IgD-negative memory B cell (primary cell): ENCODE results near the gene SPOUT1. TPM values are rescaled to one million over a fixed set of nuclear protein-coding genes. Genes with fewer than 3 reads are reported as not detected.
"Not testable (repeated sequence)": the region's sequence is repeated elsewhere in the genome, so short reads cannot be mapped to it uniquely, and the experiment has no call there.

Experiments
- H3K27ac Mint-ChIP-seq, 3 donors: one replicate each; pipeline ENCODE4 v1.8.0; 2020 to 2022; ENCODE audit warnings: mild to moderate bottlenecking in 3 of 3, mixed read lengths in 3 of 3, moderate library complexity in 1 of 3
- H3K27me3 Mint-ChIP-seq: one replicate; pipeline ENCODE4 v1.8.0; 2021; ENCODE audit warnings: mixed read lengths
- H3K36me3 Mint-ChIP-seq: one replicate; pipeline ENCODE4 v1.8.0; 2020; ENCODE audit warnings: mild to moderate bottlenecking, mixed read lengths
- H3K4me1 Mint-ChIP-seq, 3 donors: one replicate each; pipeline ENCODE4 v1.8.0; 2020 to 2022; ENCODE audit warnings: mixed read lengths in 3 of 3, mild to moderate bottlenecking in 1 of 3
- H3K4me3 Mint-ChIP-seq, 4 donors: one replicate each; pipeline ENCODE4 v1.8.0; 2020 to 2022; ENCODE audit warnings: mild to moderate bottlenecking in 4 of 4, mixed read lengths in 4 of 4, moderate library complexity in 3 of 4
- H3K9me3 Mint-ChIP-seq, 3 donors: one replicate each; pipeline ENCODE4 v1.8.0; 2020 to 2021; ENCODE audit warnings: mixed read lengths in 3 of 3, mild to moderate bottlenecking in 1 of 3
- polyA plus RNA-seq: library from polyadenylated mRNA; unstranded; fragments of 300-500 nt; fragmentation: Illumina TruSeq; gene quantifications from one replicate; pipeline ENCODE4 v1.2.3, GENCODE V29; 2021

SPOUT1 gene, protein sequence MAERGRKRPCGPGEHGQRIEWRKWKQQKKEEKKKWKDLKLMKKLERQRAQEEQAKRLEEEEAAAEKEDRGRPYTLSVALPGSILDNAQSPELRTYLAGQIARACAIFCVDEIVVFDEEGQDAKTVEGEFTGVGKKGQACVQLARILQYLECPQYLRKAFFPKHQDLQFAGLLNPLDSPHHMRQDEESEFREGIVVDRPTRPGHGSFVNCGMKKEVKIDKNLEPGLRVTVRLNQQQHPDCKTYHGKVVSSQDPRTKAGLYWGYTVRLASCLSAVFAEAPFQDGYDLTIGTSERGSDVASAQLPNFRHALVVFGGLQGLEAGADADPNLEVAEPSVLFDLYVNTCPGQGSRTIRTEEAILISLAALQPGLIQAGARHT
- 65.2 TPM for polyA plus RNA-seq

DNA sequence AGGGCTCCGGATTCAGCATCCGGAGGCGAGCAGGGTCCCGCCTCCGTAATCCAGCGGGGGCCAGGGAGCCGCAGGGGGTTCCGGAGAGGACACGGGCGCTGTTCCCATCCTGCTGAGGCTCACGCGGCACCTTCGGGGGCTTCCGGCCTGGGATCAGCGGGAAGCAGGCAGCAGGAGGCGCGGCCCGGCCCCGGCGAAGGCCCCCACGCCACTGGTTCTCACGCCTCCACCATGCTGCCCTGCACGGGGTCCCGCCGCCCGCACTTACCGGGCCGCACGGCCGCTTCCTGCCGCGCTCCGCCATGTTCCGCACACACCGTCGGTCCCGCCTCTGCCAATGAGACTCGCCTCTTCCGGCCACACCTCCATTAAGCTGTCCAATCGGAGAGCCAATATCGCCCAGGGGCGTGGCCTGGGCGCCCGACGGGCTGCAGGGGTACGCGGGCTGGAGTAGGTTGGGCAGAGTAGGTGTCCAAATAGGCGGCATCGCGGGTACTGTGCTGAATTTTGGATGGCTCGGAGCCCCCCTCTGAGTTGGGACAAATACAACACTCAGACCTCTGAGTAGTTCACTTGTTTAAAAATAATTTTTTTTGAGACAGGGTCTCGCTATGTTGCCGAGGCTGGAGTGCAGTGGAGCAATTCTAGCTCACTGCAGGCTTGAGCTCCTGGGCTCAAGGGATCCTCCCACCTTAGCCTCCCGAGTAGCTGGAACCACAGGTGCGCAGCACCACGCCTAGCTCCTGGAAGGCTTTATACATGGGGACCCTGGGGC is at the start of gene SPOUT1:
TSS of gene SPOUT1 (minus strand) at position 318 of the 775 bp plus-strand sequence. CDS start at position 304, 14 bp downstream.
- H3K4me1 Mint-ChIP-seq = peaks cover 8 to 13% (median 12%) of the 10 kb centered on the region in 3 donors
- no peaks in the 10 kb centered on the region for H3K36me3 Mint-ChIP-seq
- H3K9me3 Mint-ChIP-seq = no peaks in the 10 kb centered on the region
- no peaks in the 10 kb centered on the region for H3K27me3 Mint-ChIP-seq
- H3K27ac Mint-ChIP-seq = peak within 1 kb of the TSS; percentile 51 to 72 (median 69)
- peak within 1 kb of the TSS; percentile 91 to 99 (median 94) for H3K4me3 Mint-ChIP-seq

DNA sequence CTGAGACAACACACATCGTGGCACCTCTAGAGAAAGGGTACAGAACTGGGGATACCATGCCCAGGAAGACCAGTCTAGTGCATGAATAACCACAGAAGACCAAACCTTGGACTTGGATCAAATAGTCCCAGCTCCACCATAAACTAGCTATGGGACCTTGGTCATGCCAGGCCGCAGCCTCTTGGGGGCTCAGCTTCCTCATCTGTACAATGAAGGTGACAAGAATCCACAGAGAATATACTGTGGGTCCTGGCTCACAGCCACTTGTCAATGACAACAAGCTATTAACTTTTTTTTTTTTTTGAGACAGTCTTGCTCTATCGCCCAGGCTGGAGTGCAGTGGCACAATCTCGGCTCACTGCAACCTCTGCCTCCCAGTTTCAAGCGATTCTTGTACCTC is 48.3 kb upstream of the SPOUT1 start:
- Mint-ChIP-seq H3K9me3 (no peaks in the 10 kb centered on the region), H3K36me3 (no peaks in the 10 kb centered on the region), H3K4me1 (peaks cover 10 to 19% (median 16%) of the 10 kb centered on the region in 3 donors), H3K4me3 (peak overlapping the region in 2 of 4 donors; percentile 5 to 76), H3K27ac (peak overlapping the region in 2 of 3 donors; percentile 45 to 69), H3K27me3 (no peaks in the 10 kb centered on the region)

DNA sequence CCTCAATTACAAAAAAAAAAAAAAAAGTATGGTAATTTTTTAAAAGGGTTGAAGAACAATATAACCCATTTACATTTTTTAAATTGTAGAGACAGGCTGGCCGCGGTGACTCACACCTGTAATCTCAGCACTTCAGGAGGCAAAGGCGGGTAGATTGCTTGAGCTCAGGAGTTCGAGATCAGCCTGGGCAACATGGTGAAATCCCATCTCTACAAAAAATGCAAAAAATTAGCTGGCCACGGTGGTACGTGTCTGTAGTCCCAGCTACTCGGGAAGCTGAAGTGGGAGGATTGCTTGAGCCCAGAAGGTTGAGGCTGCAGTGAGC is 41.3 kb upstream of the SPOUT1 start:
- H3K9me3 Mint-ChIP-seq, H3K4me3 Mint-ChIP-seq, H3K27me3 Mint-ChIP-seq, H3K36me3 Mint-ChIP-seq, H3K4me1 Mint-ChIP-seq: not testable (repeated sequence)
- peak overlapping the region in 1 of 3 donors; percentile 35 for H3K27ac Mint-ChIP-seq

DNA sequence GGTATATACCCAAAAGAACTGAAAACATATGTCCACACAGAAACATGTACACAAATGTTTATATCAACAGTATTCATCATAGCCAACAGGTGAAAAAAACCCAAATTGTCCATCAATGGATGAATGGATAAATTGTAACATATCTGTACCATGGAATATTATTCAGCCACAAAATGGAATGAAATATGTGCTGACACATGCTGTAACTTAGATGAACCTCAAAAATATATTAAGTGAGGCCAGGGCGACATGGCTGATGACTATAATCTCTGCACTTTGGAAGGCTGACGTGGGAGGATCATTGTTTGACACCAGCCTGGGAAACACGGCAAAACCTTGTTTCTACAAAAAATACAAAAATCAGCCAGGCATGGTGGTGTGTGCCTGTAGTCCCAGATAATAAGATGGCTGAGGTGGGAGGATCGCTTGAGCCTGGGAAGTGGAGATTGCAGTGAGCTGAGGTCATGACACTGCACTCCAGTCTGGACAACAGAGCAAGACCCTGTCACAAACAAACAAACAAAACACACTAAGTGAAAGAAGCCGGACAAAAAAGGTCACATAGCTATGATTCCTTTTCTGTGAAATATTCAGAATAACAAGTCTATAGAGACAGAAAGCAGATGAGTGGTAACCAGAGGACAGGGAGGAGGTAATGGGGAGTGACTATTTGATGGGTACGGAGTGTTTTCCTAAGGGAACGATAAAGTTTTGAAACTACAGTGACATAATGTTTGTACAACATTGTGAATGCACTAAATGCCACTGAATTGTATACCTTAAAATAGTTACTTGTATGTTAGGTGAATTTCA is 40.7 kb upstream of the SPOUT1 start:
- Mint-ChIP-seq H3K27ac (peak overlapping the region in 1 of 3 donors; percentile 35), H3K36me3 (peaks cover 5% of the 10 kb centered on the region), H3K9me3 (no peaks in the 10 kb centered on the region), H3K27me3 (no peaks in the 10 kb centered on the region), H3K4me3 (no peak overlapping the region), H3K4me1 (peaks cover 0 to 2% (median 0%) of the 10 kb centered on the region in 3 donors)

DNA sequence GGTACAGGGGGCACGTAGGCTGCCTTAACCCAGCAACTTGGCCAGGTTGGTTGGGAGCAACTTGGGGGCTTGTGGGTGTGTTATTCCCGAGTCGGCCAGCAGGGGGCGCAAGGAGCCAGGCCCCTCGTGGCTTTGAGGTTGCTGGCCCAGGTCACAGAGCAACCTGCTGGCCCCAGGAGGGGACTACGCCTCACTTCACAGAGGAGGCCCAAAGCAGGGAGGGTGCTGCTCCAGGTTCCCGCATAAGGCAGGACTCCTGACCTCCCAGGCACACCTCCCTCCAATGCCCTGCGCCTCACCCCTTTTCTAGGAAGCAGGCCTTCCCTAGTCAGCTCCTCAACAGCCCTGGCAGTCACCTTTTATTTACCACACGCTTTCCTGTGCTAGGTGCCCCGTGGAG is 34.1 kb upstream of the SPOUT1 start:
- H3K36me3 Mint-ChIP-seq = peaks cover 2% of the 10 kb centered on the region
- no peaks in the 10 kb centered on the region for H3K27me3 Mint-ChIP-seq
- H3K4me3 Mint-ChIP-seq = no peak overlapping the region
- H3K4me1 Mint-ChIP-seq = peaks cover 0 to 6% (median 4%) of the 10 kb centered on the region in 3 donors
- peak overlapping the region in 1 of 3 donors; percentile 59 for H3K27ac Mint-ChIP-seq
- no peaks in the 10 kb centered on the region for H3K9me3 Mint-ChIP-seq

DNA sequence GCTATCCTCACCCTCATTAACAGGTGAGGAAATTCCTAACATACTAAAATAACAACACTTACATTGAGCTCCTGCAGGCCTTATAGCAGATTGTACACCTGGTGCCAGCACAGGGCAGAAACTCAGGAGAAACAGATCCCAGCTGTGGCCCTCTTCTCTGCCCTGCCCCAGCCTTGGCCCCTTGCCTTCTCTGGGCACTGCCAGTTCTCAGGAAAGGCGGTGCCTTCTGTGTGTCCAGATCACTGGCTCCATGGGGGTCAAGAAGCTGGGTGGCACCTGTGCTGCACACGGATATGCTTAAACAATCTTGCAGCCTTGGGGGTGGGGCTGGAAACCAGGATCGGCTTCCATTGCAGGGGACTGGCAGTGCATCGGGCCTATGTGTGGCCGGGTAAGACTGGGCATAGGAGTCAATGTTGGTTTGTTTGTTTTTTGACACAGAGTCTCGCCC is 32.8 kb upstream of the SPOUT1 start:
- peaks cover 0 to 5% (median 4%) of the 10 kb centered on the region in 3 donors for H3K4me1 Mint-ChIP-seq
- H3K27ac Mint-ChIP-seq = peak overlapping the region in 1 of 3 donors; percentile 35
- no peaks in the 10 kb centered on the region for H3K27me3 Mint-ChIP-seq
- H3K36me3 Mint-ChIP-seq = no peaks in the 10 kb centered on the region
- no peaks in the 10 kb centered on the region for H3K9me3 Mint-ChIP-seq
- H3K4me3 Mint-ChIP-seq = no peak overlapping the region

DNA sequence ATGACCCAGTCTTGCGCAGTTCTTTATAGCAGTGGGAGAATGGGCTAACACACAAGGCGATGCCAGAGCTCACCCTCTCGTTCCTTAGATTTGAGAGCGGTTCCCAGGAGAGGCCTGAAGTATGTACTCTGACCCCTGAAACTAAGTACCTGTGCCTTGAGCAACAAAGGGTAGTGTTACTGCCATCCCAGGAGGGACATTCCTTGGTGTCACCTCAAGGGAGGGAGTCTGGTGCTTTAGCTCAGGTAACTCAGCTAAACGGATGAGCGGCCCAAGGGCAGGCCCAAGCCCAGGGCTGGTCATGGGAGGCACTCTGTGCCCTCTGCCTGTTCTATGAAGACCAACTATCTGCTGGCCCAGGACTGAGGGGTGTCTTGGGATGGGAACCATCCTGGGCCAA is 31.9 kb upstream of the SPOUT1 start:
- H3K27ac Mint-ChIP-seq = peak overlapping the region in 1 of 3 donors; percentile 78
- peaks cover 0 to 4% (median 4%) of the 10 kb centered on the region in 3 donors for H3K4me1 Mint-ChIP-seq
- H3K27me3 Mint-ChIP-seq = no peaks in the 10 kb centered on the region
- no peak overlapping the region for H3K4me3 Mint-ChIP-seq
- H3K9me3 Mint-ChIP-seq = no peaks in the 10 kb centered on the region
- H3K36me3 Mint-ChIP-seq = no peaks in the 10 kb centered on the region

DNA sequence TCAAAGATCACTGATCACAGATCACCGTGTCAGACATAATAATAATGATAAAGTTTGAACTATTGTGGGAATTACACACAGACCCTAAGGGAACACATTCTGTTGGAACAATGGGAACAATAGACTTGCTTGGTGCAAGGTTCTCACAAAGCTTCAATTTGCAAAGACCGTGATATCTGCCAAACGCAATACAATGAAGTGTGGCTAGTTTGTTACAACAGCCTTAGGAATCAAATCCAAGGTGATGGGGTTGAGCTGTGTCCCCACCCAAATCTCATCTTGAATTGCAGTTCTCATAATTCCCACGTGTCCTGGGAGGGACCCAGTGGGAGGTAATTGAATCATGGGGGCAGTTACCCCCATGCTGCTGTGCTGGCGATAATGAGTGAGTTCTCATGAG is 31.3 kb upstream of the SPOUT1 start:
- Mint-ChIP-seq H3K27ac (peak overlapping the region in 1 of 3 donors; percentile 35), H3K4me1 (peaks cover 0 to 4% (median 4%) of the 10 kb centered on the region in 3 donors), H3K4me3 (no peak overlapping the region), H3K9me3 (no peaks in the 10 kb centered on the region), H3K27me3 (no peaks in the 10 kb centered on the region), H3K36me3 (no peaks in the 10 kb centered on the region)

DNA sequence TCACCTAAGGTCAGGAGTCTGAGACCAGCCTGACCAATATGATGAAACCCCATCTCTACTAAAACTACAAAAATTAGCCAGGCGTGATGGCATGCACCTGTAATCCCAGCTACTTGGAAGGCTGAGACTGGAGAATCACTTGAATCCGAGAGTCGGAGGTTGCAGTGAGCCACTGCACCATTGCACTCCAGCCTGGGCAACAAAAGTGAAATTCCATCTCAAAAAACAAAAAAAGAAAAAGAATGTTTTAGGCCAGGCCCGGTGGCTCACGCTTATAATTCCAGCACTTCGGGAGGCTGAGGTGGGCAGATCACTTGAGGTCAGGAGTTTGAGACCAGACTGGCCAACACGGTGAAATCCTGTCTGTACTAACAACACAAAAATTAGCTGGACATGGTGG is 28.9 kb upstream of the SPOUT1 start:
- H3K36me3 Mint-ChIP-seq, H3K27ac Mint-ChIP-seq, H3K4me1 Mint-ChIP-seq, H3K9me3 Mint-ChIP-seq, H3K4me3 Mint-ChIP-seq, H3K27me3 Mint-ChIP-seq: not testable (repeated sequence)

DNA sequence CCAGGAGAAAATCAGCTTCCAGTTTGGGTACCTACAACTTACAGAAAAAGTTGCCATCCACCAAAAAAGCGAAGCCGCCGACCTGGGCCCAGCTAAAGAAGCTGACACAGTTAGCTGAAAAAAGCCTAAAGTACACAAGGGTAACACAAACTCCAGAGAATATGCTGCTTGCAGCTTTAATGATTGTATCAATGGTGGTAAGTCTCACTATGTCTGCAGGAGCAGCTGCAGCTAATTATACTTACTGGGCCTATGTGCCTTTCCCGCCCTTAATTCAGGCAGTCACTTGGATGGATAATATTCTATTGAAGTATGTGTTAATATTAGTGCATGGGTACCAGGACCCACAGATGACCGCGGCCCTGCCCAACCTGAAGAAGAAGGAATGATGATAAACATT is 24.9 kb upstream of the SPOUT1 start:
- H3K4me3 Mint-ChIP-seq, H3K27ac Mint-ChIP-seq, H3K4me1 Mint-ChIP-seq, H3K27me3 Mint-ChIP-seq, H3K36me3 Mint-ChIP-seq: not testable (repeated sequence)
- H3K9me3 Mint-ChIP-seq = peaks cover 0 to 11% (median 6%) of the 10 kb centered on the region in 3 donors

DNA sequence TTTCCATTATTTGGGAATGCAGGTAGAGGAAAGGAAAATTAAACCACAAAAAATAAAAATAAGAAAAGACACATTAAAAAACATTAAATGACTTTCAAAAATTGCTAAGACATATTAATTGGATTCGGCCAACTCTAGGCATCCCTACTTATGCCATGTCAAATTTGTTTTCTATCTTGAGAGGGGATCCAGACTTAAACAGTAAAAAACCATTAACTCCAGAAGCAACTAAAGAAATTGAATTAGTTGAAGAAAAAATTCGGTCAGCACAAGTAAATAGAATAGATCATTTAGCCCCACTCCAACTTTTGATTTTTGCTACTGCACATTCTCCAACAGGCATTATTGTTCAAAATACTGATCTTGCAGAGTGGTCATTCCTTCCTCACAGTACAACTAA is 23.1 kb upstream of the SPOUT1 start:
- H3K36me3 Mint-ChIP-seq, H3K4me3 Mint-ChIP-seq, H3K4me1 Mint-ChIP-seq, H3K27me3 Mint-ChIP-seq, H3K27ac Mint-ChIP-seq: not testable (repeated sequence)
- peaks cover 0 to 11% (median 6%) of the 10 kb centered on the region in 3 donors for H3K9me3 Mint-ChIP-seq

DNA sequence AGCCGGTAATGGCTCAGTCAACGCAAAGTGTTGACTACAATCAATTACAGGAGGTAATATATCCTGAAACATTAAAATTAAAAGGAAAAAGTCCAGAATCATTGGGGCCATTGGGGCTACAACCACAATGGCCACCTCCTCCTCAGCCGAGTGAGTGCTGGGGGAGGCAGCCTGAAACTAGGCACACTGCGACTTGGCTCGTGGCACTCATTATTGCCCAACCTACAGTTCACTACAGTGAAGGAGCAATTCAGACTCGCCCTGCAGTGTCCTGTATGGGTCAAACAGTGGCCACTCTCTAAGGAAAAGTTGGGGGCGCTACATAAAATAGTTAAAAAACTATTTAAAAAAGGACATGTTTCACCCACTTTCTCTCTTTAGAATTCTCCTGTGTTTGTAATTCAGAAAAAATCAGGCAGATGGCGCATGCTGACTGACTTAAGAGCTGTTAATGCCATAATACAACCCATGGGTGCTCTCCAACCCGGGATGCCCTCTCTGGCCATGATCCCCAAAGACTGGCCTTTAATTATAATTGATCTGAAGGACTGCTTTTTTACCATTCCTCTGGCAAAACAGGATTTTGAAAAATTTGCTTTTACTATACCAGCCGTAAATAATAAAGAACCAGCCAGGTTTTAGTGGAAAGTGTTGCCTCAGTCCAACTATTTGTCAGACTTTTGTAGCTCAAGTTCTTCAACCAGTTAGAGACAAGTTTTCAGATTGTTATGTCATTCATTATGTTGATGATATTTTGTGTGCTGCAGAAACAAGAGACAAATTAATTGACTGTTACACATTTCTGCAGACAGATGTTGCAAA is 22.4 kb upstream of the SPOUT1 start:
- H3K27ac Mint-ChIP-seq, H3K27me3 Mint-ChIP-seq, H3K4me1 Mint-ChIP-seq, H3K36me3 Mint-ChIP-seq, H3K4me3 Mint-ChIP-seq: not testable (repeated sequence)
- peaks cover 0 to 11% (median 6%) of the 10 kb centered on the region in 3 donors for H3K9me3 Mint-ChIP-seq

DNA sequence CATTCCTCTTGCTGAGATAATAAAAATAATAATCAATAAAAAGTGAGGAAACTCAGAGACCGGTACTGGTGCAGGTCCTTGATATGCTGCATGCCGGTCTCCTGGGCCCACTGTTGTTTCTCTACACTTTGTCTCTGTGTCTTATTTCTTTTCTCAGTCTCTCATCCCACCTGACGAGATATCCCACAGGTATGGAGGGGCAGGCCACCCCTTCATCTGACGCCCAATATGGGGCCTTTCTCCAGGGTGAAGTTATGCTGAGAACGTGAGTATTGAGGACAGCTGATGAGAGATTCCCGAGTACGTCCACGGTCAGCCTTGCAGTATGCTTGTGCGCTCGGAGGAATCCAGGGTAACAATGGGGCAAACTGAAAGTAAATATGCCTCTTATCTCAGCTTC is 21.4 kb upstream of the SPOUT1 start:
- H3K27me3 Mint-ChIP-seq, H3K27ac Mint-ChIP-seq, H3K4me3 Mint-ChIP-seq, H3K36me3 Mint-ChIP-seq, H3K4me1 Mint-ChIP-seq: not testable (repeated sequence)
- peaks cover 0 to 11% (median 6%) of the 10 kb centered on the region in 3 donors for H3K9me3 Mint-ChIP-seq

DNA sequence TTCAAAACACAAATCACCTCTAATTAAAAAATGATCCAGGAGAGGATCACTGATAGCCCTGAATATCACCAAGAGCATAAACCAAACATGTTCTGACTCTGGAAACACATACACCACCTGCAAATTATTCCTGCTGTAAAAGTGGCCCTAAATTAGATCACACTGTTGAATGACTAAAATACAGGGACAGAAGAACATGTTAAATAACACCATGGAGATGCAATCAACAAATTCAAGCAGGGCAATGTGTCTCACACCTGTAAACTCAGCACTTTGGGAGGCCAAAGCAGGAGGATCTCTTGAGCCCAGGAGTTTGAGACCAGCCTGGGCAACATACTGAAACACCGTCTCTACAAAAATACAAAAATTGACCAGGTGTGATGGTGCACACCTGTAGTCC is 18.2 kb upstream of the SPOUT1 start:
- Mint-ChIP-seq H3K27me3 (no peaks in the 10 kb centered on the region), H3K36me3 (peaks cover 4% of the 10 kb centered on the region), H3K4me3 (no peak overlapping the region), H3K9me3 (peaks cover 0 to 11% (median 6%) of the 10 kb centered on the region in 3 donors), H3K27ac (no peak overlapping the region), H3K4me1 (no peaks in the 10 kb centered on the region)
